ENCODE results near the gene VPS35. TPM values are rescaled to one million over a fixed set of nuclear protein-coding genes. Genes with fewer than 3 reads are reported as not detected.

The VPS35 gene
- total RNA-seq, 3 donors from 2014 or later (not counting 1 experiment from before 2014, with no cell fraction given) = 32.8 to 44.1 (median 43.7) TPM

DNA sequence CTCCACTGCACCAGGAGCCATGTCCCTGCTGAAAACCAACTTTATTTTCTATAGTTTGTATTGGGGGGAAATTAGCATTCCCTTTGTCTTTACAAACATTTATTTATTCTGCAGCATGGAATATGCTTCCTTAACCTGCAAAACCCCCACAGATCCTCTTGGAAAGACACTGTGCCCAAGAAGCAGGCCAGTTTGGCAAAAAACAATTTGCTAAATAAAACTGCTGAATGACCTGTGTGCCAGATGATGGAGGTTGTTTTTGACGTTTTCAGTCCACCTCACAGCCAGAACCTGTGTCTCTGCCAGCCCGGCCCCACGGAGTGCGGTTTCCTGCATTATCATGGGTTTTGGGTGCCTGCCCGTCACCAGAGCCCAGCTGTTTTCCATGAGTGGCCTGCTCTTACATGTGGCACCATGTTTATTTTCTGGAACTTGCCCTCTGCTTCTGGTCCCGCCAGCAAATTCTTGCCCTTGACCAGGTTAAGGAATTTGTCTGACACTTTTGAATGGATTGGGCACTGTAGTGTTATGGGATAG, 26.9 kb upstream of the VPS35 start:
- ATAC-seq (no peak), DNase-seq (no peak)
- Histone ChIP-seq H3K9me3 (ENCODE audit: control insufficient read depth, insufficient read depth, low read length) (no peaks in the 10 kb centered on the region), H3K36me3 (ENCODE audit: control insufficient read depth, insufficient read depth, low read length) (no peaks in the 10 kb centered on the region), H3K27ac (ENCODE audit: low read length) (no peak overlapping the region), H3K4me3 (ENCODE audit: low read length) (no peak overlapping the region), H3K27me3 (ENCODE audit: control insufficient read depth, insufficient read depth, low read length) (no peaks in the 10 kb centered on the region), H3K4me1 (ENCODE audit: control insufficient read depth, insufficient read depth, low read length) (peaks cover 4% of the 10 kb centered on the region)
- no peaks in the 10 kb centered on the region for H3K4me1 Mint-ChIP-seq
- H3K27ac Mint-ChIP-seq = no peak overlapping the region
- no peak overlapping the region for H3K4me3 Mint-ChIP-seq
- TF ChIP-seq, protein P1, sequence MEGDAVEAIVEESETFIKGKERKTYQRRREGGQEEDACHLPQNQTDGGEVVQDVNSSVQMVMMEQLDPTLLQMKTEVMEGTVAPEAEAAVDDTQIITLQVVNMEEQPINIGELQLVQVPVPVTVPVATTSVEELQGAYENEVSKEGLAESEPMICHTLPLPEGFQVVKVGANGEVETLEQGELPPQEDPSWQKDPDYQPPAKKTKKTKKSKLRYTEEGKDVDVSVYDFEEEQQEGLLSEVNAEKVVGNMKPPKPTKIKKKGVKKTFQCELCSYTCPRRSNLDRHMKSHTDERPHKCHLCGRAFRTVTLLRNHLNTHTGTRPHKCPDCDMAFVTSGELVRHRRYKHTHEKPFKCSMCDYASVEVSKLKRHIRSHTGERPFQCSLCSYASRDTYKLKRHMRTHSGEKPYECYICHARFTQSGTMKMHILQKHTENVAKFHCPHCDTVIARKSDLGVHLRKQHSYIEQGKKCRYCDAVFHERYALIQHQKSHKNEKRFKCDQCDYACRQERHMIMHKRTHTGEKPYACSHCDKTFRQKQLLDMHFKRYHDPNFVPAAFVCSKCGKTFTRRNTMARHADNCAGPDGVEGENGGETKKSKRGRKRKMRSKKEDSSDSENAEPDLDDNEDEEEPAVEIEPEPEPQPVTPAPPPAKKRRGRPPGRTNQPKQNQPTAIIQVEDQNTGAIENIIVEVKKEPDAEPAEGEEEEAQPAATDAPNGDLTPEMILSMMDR (IDR thresholded peaks at IDR 0.05) = no peak
- no peaks in the 10 kb centered on the region for H3K36me3 Mint-ChIP-seq
- 22% methylated on average over 6 of the region's 6 CpGs for WGBS (ENCODE audit: insufficient coverage)
- intact Hi-C loops (cut with micrococcal nuclease) = no loop called here
- no peaks in the 10 kb centered on the region for H3K9me3 Mint-ChIP-seq
- peaks cover 3 to 6% of the 10 kb centered on the region in 2 donors for H3K27me3 Mint-ChIP-seq (ENCODE audit: low read depth in 2 of 2)

DNA sequence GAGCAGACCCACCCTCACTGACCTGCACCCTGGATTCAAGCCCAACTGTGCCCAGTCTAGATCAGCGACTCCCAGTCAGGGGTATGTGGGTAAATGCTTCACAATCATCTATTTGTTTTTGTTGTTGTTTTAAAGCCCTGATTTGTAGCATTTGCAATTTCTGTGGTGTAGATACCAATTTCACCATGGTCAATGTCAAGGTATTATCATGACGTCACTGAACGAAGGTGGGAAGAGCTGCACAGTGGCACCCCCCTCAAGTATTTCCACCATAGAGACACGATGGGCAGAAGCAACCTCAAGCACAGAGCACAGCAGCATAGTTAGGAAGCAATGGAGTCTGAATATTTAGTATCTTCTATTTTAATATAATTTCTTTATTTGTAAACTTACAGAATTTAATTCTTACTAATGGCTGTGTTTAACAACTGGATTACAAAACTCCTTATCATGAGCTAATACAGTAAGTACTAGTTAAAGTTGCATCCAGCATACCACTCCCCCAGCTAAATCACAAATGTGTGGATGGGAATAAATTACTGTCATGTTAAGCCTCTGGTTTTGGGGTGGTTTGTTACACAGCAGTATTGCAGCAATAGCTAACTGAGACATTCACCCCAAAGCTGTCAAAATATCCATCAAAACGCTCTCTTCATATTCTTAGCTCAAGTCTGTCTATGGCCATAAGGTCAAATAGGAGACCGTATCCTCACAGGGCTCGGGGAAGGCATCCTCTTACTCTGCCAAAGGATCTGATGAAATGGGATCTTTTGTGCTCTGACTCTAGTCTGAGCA, 26.0 kb upstream of the VPS35 start:
- intact Hi-C loops (cut with micrococcal nuclease) = no loop called here
- no peak for DNase-seq
- no peaks in the 10 kb centered on the region for H3K27me3 ChIP-seq (ENCODE audit: control insufficient read depth, insufficient read depth, low read length)
- Mint-ChIP-seq H3K27me3 (ENCODE audit: low read depth in 2 of 2) (peaks cover 3 to 6% of the 10 kb centered on the region in 2 donors), H3K4me3 (no peak overlapping the region), H3K9me3 (no peaks in the 10 kb centered on the region), H3K36me3 (no peaks in the 10 kb centered on the region), H3K27ac (no peak overlapping the region), H3K4me1 (no peaks in the 10 kb centered on the region)
- H3K4me1 ChIP-seq (ENCODE audit: control insufficient read depth, insufficient read depth, low read length) = peaks cover 4% of the 10 kb centered on the region
- H3K27ac ChIP-seq (ENCODE audit: low read length) = no peak overlapping the region
- H3K4me3 ChIP-seq (ENCODE audit: low read length) = no peak overlapping the region
- H3K36me3 ChIP-seq (ENCODE audit: control insufficient read depth, insufficient read depth, low read length) = no peaks in the 10 kb centered on the region
- H3K9me3 ChIP-seq (ENCODE audit: control insufficient read depth, insufficient read depth, low read length) = no peaks in the 10 kb centered on the region
- whole genome bisulfite sequencing (ENCODE audit: insufficient coverage) = 85% methylated on average over 6 of the region's 7 CpGs
- TF ChIP-seq, protein P1 (IDR thresholded peaks at IDR 0.05) = no peak
- no peak for ATAC-seq

DNA sequence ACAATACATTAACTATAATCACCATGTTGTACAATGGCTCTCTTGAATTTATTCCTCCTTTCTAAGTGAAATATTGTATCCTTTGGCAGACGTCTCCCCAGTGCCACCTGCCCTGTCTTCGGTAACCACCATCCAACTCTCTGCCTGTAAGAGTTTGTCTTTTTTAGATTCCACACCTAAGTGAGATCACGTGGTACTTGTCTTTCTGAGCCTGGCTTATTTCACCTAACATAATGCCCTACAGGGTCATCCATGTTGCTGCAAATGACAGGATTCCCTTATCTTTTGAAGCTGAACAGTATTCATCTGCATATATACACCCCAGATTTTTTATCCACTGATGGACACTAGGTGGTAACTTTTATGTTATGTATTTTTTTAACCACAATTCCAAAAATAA, 24.7 kb upstream of the VPS35 start:
- no peaks in the 10 kb centered on the region for H3K36me3 ChIP-seq (ENCODE audit: control insufficient read depth, insufficient read depth, low read length)
- H3K27ac ChIP-seq (ENCODE audit: low read length) = no peak overlapping the region
- Mint-ChIP-seq H3K27me3 (ENCODE audit: low read depth in 2 of 2) (peaks cover 3 to 6% of the 10 kb centered on the region in 2 donors), H3K4me3 (no peak overlapping the region), H3K36me3 (no peaks in the 10 kb centered on the region), H3K9me3 (no peaks in the 10 kb centered on the region), H3K4me1 (no peaks in the 10 kb centered on the region), H3K27ac (no peak overlapping the region)
- no peaks in the 10 kb centered on the region for H3K27me3 ChIP-seq (ENCODE audit: control insufficient read depth, insufficient read depth, low read length)
- no peak for ATAC-seq
- TF ChIP-seq, protein P1 (IDR thresholded peaks at IDR 0.05) = no peak
- peaks cover 4% of the 10 kb centered on the region for H3K4me1 ChIP-seq (ENCODE audit: control insufficient read depth, insufficient read depth, low read length)
- H3K9me3 ChIP-seq (ENCODE audit: control insufficient read depth, insufficient read depth, low read length) = no peaks in the 10 kb centered on the region
- H3K4me3 ChIP-seq (ENCODE audit: low read length) = no peak overlapping the region
- no peak for DNase-seq
- WGBS (ENCODE audit: insufficient coverage) = 78% methylated on average over 3 of the region's 3 CpGs
- intact Hi-C loops (cut with micrococcal nuclease) = no loop called here

Data from natural killer cell (primary cell).